HG03196 (cell line): ENCODE results near the gene LYL1.

Experiments
- ATAC-seq: cut with Tn5 transposase; IDR thresholded peaks from one replicate; pipeline ENCODE4 v1.9.1; 2021; ENCODE audit not compliant: unreplicated experiment

LYL1 gene

DNA sequence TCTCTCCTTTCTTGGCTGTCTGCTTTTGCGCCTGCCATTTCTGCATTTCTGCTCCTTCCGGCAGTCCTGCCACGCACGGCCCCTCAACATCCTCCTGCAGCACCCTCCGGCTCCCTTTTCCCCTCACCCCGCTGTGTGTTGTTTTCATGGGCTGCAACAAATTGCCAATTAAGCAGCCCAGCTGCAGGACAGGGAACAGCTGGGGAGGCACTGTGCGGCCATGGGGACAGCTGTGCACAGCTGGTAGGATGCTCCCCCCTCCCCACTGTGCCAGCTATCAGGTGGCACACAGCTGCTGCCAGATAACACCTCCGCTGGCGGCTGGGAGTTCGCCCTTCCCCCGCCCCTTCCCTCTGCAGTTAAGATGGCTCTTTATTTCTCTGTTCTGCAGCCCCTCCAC is 25.4 kb downstream of the LYL1 start:
- no peak for ATAC-seq

- no peak for ATAC-seq
These were observed 25.9 kb downstream of the LYL1 start for GRCh38 chr19:13076787-13077186.

- ATAC-seq, result no peak
These were observed 26.3 kb downstream of the LYL1 start for GRCh38 chr19:13076320-13076719.

GRCh38 chr19:13074378-13074777 is 28.3 kb downstream of the LYL1 start:
- no peak for ATAC-seq

DNA sequence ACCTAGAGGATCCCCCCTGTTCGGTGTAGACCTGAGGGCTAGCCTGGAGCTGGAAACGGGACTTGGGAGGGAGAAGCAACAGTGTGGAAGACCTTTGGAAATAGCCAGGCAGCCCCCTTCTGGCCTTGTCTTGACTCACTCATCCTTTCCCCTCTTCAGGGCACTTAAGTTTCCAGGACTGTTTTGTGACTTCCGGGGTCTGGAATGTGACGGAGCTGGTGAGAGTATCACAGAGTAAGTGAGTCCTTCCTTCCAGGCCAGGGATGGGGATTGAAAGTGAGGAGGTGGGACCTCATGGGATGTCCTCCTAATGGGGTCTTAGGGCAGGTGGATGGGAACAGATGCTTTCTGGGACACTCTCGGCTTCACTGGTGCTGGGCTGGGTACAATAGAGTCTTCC is 29.4 kb downstream of the LYL1 start:
- no peak for ATAC-seq

- no peak for ATAC-seq
These were observed 30.3 kb downstream of the LYL1 start for GRCh38 chr19:13072188-13072908.

- no peak for ATAC-seq
These were observed 31.0 kb downstream of the LYL1 start for GRCh38 chr19:13071444-13072187.

DNA sequence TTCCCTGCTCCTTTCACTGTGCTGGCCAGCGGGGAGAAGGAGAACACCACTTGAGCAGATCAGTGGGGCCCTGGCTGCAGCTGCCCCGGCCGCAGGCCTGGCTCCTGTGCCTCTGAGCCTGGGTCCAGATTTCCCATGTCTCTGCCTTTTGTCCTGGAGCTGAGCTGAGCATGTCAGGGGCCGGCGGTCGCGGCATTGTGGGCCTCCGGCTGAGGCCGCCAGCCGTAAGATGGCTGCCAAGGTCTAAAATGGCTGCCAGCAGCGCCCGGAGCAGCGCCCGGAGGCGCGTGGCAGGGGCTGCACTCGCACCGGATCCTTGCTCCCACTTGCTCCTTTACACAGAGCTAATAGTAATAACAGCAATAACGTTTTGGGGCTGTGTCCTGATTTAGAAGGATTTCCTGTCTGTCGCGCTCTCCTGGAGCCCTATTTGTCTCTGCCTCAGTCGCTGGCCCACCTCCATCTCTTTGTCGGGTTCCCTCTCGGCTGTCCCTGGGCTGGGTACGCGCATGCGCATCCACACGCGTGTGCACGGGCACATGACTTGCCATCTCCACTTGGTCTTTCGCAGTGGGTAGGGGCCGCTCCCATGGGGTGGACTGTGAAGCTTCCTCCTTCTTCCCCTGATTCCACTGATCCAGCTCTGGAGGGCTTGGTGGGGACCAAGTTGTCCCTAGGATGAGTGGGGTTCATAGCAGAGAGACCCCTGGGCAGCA is 32.1 kb downstream of the LYL1 start:
- ATAC-seq, result no peak

DNA sequence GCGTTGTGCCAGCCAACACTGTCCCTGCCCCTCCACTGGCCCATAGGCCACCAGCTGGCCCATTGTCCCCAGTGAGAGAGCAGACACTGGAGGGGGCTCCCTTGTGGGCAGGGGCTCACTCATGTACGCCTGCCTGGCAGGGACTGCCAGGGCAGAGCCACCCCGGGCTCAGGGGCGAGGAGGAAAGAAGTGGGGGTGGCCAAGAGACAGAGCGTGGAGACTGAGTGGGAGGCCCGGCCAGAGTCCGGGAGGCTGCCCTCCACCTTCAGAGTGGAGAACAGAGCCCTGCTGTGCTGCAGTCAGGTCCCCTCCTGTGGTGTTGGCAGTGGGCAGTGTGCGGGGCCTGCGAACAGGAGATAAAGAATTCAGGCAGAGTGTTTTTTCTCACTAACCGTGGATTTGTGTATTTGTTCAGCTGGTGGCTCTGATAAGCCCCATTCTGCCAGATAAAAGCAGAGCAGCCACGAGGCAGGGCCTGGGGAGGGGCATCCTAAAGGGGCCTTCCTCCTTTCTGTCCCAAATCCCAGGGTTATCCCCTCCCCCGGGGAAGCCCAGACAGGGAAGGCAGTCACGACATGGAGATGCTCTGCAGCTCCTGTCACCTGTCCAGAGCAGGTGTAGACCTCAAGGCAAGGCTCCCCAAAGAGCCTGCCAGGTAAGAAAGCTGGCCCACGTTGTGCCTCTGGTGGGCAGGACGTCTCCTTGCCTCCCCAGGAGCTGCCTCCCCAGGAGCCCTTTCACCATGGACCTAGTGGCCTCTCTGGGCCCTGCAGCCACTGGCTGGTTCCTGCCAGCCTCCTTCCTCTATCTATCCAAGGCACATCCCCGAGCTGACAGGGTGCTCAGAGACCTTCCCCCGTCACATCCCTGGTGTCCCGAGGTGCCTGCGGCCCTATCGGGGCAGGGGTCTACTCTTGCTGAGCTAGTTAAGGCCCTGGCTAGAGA is 33.0 kb downstream of the LYL1 start:
- no peak for ATAC-seq

DNA sequence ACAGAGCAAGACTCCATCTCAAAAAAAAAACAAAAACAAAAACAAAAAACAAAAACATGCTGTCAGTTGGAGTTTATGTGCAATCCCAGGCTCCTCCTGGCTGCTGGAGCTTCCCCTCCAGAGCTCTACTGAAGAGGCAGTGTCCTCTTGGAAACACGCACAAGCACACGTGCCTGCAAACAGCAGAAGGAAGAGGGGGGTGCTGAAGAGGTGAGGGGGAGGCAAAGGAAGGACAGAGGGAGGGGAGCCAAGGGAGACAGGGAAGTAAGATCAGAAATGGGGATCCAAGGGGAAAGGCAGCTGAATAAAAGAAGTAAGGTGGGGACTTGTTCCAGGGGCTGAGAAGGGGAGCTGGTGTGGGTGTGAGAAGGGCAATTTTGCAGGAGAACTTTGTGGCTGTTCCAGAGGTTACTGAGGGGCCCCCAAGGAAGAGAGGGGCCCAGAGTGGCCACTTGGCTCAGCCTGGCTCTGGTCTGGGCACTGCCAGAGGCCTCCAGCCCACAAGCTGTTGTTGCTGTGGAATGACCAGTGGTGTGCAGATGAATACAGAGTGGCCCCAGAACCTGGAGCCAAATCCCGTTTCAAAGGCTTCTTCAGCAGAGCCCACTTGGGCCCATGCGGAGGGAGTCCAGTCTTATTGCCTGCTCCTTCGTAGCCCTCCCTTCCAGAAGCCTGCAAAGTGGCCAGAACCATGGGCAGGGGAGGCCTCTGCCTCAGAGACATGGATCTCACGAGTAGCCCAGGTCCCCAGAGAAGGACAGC is 34.4 kb downstream of the LYL1 start:
- ATAC-seq, result no peak

- ATAC-seq, result no peak
These were observed 35.5 kb downstream of the LYL1 start for GRCh38 chr19:13066933-13067807.

DNA sequence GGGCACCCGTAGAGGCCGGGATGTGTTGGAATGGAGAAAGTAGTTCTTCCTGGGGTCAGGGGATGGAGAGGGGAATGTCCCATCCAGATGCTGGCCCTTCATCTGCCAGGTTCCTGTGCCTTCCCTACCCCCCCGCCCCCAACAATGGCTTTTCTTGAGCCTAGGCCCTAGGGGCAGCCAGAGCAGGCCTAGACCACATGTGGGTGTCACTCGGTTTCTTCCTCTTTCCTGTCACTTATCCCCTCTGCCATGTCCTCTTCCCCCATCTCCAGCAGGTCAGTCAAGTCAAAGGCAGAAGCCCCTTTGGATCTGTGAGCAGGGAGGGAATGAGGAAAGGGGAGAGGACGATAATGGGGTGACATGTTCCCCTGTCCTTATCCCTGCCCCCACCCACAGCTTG is 36.4 kb downstream of the LYL1 start:
- ATAC-seq, result no peak

- no peak for ATAC-seq
These were observed 38.6 kb downstream of the LYL1 start for GRCh38 chr19:13064092-13064489.

GRCh38 chr19:13063461-13064091 is 39.1 kb downstream of the LYL1 start:
- no peak for ATAC-seq

- no peak for ATAC-seq
These were observed 40.3 kb downstream of the LYL1 start for GRCh38 chr19:13062317-13062716.

DNA sequence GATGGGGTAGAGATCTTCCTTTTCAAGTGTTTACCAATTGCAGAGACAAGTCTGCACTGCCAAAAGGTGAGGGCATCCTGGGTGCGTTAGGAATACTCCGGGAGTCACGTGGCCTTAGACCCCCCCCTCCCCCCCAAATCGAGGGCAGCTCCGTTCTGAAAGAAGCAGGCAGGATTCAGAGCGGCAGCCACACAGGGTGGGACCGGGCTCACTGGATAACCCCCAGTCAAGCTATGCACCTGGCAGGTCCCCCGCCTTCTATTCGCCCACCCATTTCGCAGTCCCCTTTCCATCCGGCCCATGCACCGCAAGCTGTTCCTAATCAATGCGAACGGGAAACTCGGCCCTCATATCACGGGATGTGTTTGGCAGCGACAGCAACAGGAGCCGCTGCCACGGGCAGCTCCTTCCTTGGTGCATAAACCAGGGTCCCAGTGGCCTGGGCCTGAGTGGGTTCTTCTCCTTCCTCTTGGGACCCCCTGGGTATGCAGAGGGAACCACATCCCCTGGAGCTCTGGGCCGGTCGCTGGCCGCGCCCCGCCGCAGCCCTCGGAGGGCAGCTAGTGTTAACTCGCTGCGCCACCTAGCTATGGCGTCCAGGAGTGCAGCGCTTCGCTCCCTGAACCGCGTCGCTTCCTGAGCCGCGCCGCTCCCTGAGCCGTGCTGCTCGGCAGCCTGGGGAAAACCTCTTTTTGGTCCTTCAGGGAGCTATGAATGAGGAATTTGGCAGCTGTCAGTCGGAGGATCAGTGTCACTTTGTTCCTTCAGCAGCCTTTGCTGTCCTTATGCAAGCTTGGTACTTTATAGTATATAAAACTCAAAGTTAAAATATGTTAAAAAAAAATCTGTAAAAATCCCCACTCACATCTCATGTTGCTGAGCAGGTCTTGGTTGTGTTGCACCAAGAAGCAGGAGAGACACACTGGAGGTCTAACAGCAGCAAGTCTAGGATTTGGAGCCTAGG is 41.4 kb downstream of the LYL1 start:
- ATAC-seq, result no peak

DNA sequence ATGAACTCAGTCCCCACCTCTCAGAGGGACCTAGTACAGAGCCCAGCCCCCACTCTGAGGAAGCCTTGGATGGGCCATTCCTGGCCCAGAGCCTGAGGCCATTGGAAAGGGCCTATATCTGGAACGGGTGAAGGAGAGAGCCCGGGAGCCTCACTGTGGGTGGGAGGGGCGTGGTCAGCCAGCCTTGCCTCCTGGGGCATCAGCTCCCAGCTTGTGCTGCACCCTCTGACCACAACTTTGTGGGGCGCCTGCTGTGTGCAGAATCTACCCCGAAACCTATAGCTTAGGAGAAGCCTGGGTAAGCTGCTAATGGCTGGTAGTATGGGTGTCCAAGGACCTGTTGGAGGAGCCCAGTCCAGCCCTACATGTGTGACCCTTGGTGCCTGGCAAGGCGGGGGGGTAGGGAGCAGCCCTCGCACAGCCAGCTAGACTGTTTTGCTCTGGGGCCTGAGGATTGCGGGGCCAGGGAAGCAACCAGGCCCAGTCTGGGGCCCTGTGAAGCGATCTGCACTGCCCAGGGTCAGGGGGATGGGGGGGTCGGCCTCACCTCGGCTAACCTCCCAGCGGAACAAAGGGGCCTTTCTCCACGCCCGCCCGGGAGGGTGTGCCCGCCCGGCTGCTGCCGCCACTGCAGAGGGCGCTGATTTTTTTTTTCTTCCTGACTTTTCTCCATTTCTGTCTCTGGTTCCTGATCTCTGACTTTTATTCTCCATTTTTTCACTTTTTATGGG is 42.3 kb downstream of the LYL1 start:
- no peak for ATAC-seq
